Ureter (tissue), 1 donor: Measurements from ENCODE around the gene MBNL1. TPM values are rescaled to one million over a fixed set of nuclear protein-coding genes. Genes with fewer than 3 reads are reported as not detected.

Source experiments
- DNase-seq: peaks from one replicate; pipeline ENCODE4 v3.0.0-alpha.2; 2020; ENCODE audit warnings: low spot score
- total RNA-seq: library from RNA; stranded (reverse); gene quantifications from one replicate; pipeline ENCODE4 v1.2.4, GENCODE V29; 2023
- donor health status: DM: yes; HTN: yes; CAD: no.

Gene MBNL1
- total RNA-seq, 1 donor from 2014 or later: 223 TPM

DNA sequence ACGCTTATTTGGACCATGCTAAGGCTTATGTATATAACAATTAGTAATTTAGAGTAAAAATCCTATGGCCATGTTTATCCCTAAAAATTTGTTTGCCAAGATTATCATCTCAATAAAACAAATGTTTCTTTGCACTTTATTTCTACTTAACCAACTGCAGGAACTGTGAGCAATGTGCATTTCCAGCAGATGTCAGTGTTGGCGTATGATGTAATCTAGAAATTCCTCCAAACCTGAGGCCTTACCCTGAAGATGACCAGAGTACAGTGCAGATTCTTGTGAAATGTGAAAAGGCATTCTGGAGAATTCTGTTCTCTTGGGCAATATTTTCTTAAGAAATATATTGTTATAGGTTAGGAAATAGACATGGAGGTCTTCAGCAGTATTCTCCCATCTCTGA is 205.9 kb downstream of the MBNL1 start:
- no peak for DNase-seq

DNA sequence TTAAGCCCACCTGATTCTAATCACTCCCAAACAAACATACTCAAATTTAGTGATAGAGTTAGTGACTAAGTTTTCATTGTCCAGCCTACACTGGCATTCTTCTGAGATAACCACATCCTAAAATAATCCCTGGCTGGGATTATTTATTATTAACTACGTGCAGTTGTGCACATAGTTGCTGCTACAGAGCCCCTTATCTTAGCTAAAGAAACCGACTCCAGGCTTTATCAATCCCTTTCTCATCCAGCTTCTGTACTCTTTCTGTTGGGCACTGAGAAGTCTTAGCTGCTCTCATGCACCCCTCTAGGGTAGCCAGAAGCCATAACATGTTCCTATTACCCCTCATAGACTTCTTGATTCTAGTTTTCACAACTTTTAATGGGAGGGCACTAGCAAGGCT is 208.7 kb downstream of the MBNL1 start:
- DNase-seq: no peak

DNA sequence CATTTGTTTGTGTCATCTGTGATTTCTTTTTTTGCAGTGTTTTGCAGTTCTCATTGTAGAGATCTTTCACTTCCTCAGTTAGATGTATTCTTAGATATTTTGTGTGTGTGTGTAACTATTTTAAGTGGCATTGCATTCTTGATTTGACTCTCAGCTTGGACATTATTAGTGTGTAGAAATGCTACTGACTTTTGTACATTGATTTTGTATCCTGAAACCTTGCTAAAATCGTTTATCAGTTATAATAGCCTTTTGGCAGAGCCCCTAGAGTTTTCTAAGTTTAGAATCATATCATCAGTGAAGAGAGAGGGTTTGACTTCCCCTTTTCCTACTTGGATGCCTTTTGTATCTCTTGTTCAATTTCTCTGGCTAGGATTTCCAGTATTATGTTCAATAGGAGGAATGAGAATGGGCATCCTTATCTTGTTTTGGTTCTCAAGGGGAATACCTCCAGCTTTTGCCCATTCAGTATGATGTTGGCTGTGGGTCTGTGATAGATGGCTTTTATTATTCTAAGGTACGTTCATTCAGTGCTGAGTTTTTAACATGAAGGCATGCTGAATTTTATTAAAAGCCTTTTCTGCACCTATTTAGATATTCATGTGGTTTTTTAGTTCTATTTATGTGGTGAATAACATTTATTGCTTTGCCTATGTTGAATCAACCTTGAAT is 211.7 kb downstream of the MBNL1 start:
- DNase-seq: no peak

DNA sequence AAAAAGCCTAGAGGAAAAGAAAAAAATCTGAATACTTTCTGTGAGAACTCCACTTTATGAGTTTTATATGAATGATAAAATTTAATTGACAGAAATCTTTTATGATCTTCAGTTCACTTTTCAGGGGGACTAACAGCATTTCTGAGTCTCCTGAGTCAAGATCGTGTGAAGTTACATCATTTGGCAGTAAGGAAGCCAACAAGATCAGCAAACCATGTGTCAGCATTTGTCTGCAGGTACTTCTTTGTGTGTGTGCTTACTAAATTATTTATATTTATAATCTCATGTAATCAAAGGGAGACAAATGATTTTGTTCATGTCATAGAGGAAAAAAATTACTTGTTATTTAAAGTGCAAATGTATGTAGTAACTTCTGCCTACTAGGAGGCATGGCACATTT is 217.6 kb downstream of the MBNL1 start:
- DNase-seq: no peak

DNA sequence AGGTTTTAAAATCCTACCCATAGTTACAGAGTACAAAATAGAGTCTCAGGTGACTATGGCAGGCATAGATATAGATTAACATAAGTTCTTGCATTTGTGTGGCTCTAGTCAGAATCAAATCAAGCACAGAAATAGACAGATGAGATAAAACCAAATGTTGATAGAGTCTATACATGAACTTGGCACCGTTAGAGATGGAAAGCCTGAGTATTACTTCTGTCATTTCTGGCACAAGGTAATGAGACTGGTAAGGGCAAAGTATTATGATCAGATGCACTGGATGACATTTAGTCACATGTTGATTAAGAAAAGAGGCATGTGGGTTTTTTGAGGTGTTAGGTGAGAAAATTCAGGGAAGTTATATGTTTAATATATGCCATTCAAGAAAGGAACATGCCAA is 219.7 kb downstream of the MBNL1 start:
- no peak for DNase-seq

DNA sequence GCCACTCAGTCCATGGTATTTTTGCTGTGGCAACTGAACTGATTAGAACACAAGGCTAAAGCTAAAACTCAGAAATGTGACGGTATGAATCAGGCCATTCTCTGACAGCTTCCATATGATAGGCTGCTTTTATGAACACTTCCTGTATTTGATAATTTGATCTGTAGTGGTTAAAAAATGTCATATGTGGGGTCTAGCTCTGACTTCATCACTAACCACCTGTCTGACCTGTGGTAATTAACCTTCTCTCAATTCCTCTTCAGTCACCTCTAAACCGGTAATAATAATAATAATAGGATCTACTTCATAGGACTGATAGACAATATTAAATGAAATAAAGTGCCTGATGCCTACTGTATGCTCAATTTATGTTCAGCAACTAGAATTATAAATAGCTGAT is 223.2 kb downstream of the MBNL1 start:
- no peak for DNase-seq

DNA sequence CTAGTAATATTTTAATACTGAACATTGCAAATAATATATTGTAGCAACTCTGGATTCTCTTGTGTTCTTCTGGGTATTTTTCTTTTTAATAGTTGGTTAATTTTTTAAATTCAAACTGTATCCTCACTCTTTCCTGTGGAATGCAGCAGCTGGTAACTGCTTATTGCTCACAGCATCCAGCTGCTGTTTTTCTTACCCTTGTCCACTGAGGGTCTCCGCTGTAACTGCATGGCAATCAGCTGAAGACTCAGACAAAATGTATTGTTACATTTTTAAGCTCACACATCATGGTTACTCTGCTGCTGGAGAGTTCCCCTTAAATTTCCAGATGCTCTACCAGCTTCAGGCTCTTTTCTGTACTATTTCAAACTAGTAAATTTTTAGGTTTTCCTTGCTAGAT is 227.6 kb downstream of the MBNL1 start:
- no peak for DNase-seq

DNA sequence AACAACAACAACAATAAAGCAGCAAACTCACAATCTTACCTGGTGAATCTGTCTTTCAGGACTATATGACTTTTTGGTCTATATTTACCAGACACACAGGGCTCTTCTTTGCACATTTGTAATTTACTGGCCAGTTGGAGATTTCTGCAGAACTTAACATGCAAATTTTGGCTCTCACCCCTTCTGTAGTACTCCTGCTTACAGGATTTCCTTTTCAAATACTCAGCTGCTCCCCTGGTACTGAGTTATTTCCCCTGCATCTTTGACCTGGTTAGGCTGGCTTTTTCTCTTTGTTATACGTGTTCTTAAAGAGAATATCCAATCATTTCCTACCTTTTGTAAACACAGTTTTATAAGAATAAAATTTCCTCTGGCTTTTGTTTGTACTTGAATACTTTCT is 228.0 kb downstream of the MBNL1 start:
- no peak for DNase-seq

DNA sequence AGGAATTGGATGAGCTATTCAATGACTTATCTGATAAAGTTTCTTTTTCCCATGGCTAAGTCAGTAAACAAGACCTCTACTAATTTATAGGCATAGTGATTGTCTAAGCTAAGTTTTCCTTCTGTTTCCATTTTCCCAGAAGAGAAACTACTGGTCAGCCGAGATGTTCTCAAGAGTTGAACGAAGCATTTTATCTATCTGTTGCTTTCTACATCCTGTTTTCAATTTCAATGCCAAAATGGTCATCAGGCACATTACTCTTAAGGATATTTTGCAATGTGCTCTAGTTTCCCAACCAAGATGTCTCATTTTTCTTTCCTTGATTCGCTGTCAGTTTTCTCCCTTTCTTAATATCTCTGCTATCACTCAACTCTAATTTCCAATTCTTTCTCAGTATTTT is 228.7 kb downstream of the MBNL1 start:
- DNase-seq: no peak

DNA sequence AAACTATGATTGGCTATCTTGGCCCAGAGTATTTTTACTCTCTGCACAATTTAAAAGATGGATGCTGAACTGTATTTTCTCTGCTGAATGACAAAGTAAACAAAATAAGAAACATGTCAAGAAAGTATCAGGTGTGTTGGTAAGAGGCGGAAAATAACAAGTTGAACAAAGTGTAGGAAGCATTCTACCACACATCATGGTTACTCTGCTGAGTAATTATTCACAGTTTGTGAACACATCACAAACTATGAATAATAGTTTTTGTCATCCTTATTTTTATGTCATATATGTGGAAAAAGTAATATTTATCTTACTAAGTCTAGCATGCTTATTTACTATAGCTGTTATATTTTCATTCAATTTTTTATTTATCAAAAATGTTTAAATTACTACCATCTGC is 229.2 kb downstream of the MBNL1 start:
- no peak for DNase-seq

DNA sequence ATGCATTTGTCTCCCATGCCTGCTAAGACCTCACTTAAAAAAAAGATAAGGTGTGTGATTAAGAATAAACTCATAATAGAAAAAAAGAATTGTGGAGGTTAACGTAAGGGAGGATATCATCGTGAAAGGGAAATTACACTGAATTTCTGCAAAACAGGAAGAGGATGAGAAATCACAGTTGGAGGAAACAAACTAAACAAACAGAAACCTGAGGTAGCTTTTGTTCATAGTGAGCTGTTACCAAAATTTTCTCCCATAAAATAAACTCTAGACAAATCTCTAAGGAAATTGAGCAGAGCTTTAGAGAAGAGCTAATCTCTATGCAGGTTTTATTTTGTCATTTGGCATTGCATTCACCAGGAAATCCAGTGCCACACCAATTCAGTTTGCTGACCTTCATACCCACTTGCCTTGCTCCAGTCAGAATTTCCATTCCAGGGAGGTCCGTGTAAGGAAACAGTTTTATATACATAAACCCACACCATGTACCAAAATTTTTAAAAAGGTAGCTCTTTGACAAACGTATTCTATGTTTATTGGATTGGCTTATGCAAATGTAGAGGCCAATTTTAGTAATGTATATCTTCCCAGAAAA is 231.2 kb downstream of the MBNL1 start:
- no peak for DNase-seq

DNA sequence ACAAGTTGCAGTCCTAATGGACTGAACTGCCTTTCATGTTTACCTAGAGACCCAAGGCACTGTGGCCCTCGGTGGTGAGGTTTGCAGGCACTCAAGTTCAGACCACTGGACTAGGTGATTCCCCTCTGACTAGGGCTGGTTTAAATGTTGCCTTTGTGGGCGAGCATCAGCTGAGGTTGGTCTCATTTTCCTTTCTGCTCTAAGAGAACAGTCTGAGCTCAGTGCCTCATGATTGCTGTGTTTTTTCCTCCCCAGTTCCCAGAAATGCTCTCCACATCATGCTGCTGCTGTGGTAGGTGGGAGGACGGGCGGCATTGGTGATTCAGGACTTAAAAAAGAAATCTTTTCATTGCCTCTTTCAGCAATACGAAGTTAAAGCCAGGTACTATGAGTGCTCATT is 237.2 kb downstream of the MBNL1 start:
- no peak for DNase-seq

DNA sequence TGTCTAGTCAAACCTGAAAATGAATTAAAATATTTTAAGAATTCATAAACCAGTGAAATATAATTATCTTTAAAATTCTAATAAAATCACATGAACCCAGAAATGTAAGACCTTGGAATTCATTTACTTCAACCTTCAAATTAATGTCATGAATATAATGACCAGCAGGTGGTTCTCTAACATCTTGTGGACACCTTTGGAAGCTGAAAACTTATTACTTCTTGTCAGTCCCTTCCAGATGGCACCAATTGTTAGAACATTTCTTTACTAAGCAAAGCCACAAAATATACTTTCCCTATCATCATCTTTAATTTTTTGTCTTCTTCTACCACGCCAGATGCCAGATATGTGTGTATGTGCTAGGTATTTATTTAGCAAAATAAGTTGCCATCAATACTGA is 240.0 kb downstream of the MBNL1 start:
- DNase-seq: no peak

DNA sequence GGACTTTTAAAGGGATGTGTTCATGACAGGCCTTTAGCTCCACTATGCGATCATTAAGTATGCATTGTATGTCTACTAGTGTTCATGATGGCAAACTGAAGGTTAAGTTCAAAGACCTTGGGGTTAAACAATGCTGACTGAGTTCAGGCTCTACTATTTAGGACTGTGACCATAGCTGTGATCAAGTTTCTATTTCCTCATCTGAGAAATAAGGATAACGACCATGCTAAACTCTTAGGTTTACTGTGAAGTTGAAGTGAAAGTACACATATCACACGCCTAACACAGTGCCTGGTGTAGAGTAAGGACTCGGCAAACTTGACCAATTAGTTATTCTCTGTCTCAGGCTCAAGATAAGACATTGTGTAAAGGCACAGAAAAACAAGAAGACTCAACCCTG is 243.2 kb downstream of the MBNL1 start:
- DNase-seq: no peak

DNA sequence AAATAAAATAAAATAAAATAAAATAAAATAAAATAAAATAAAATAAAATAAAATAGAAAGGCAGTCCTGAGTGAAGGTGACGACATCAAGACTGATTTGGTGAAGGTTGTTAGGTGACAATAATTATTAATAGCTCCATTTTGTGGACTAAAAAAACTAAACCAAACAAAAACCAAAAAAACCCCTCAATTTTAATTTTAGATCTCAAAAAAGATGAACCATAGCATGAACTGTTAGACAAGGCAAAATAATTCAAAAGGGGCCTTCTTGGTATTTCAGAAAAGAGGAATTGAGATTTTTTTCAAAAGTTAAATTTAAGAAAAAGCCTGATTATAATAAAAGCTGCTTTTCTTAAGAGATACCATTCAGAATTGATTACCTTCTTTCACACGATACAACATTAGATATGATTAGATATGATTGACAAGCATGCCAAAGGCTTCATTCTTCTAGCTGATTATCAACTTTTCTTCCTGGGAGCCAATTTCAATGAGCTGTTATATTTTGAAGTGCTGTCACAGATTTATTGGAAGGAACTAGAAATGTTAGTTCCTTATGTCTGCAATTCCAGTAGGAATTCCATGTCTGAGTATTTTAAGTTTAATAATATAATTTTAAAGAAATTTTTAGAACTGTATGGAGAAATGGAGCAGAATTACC is 244.7 kb downstream of the MBNL1 start:
- DNase-seq: no peak
